NCI-H146 (cell line): Measurements from ENCODE around the gene CMPK1.
"Not testable (repeated sequence)": the region's sequence is repeated elsewhere in the genome, so short reads cannot be mapped to it uniquely, and the experiment has no call there.

Experiments used
- DNase-seq: peaks from one replicate; lab custom pipeline; 2025; lab: John Stamatoyannopoulos, UW

Gene CMPK1

GRCh38 chr1:47338249-47339077 is 4.9 kb downstream of the CMPK1 start:
- no peak for DNase-seq

- no peak for DNase-seq
These were observed 6.6 kb downstream of the CMPK1 start for GRCh38 chr1:47340227-47340626.

DNA sequence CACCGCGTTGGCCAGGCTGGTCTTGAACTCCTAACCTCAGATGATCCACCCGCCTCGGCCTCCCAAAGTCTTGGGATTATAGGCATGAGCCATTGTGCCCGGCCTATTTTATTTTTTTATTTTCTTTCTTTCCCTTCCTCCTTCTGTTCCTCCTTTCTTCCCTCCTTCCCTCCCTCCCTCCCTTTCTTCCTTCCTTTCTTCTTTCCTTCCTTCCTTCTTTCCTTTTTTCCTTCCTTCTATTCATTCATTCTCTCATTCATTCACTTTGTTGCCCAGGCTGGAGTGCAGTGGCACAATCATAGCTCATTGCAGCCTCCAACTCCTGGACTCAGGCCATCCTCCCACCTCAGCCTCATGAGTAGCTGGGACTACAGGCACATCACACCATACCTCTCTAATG is 13.4 kb downstream of the CMPK1 start:
- DNase-seq: not testable (repeated sequence)

DNA sequence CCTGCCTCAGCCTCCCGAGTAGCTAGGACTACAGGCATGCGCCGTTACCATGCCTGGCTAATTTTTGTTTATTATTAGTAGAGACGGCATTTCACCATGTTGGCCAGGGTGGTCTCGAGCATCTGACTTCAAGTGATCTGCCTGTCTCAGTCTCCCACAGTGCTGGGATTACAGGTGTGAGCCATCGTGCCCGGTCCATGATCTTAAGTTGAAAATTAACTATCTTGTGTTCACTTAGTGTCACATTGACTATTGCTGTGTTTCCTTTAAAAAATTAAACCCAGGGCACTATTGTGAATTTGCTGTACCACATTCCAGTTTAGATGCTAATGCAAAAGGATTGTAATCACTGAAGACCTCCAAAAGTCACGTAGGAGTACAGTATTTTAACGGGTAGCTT is 14.1 kb downstream of the CMPK1 start:
- DNase-seq: no peak

GRCh38 chr1:47348246-47348645 is 14.7 kb downstream of the CMPK1 start:
- DNase-seq: no peak

DNA sequence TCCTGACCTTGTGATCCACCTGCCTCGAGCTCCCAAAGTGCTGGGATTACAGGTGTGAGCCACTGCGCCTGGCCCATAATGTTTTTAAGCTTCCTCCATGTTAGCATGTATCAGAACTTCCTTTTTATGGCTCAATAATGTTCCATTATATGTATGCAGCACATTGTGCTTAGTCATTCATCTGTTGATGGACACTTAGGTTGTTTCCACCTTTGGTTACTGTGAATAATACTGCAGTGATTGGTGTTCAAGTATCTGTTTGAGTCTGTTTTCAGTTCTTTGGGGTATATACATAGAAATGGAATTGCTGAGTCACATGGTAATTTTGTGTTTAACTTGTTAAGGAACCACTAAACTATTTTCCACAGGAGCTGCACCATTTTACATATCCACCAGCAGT is 17.7 kb downstream of the CMPK1 start:
- DNase-seq: no peak

DNA sequence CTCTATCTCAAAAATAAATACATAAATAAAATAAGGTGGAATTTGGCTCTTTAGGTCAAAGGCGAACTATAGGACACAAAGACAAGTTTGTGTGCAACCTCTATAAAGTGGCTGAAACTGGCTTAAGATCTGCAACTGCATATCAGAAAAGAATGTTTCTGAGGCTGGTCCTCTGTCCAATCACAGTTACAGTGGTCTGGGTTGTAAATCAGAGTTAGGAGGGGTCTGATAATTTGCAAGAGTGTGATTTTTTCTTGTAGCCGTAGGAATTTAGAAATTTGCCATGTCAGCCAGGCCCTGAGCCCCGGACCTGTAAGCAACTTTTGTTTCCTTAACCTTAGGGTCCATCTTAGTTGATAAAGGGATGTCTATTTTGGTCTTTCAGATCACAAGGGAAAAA is 27.8 kb downstream of the CMPK1 start:
- no peak for DNase-seq

DNA sequence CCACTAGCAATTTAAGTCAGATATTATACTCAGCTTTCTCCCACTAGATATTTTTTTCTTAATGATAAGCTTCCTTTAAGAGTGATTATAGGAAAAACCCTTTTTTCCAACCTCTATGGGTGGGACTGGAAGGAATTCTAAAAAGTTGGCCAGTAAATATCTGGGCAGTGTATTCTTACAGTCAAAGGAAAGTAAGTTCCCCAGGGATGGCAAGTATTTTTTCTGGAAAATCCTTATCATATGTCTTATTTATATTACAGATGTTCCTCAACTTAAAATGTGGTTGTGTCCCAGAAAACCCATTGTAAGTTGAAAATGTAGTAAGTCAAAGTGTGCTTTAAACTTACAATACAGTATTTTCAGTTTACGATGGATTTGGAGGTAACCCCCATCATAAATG is 29.2 kb downstream of the CMPK1 start:
- DNase-seq: no peak

DNA sequence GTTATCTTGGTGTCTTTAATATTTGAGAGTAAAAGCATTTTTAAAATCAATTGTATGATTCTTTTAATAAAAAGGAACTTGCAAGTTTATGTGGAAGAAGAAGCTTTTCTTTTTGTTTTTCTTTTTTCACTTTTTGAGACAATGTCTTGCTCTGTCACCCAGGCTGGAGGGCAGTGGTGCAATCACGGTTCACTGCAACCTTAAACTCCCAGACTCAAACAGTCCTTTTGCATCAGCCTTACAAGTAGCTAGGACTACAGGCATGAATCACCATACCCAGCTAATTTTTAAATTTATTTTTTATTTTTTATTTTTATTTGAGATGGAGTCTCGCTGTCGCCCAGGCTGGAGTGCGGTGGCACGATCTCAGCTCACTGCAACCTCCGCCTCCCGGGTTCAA is 34.1 kb downstream of the CMPK1 start:
- DNase-seq: no peak

- DNase-seq: no peak
These were observed 37.5 kb downstream of the CMPK1 start for GRCh38 chr1:47371016-47371517.

DNA sequence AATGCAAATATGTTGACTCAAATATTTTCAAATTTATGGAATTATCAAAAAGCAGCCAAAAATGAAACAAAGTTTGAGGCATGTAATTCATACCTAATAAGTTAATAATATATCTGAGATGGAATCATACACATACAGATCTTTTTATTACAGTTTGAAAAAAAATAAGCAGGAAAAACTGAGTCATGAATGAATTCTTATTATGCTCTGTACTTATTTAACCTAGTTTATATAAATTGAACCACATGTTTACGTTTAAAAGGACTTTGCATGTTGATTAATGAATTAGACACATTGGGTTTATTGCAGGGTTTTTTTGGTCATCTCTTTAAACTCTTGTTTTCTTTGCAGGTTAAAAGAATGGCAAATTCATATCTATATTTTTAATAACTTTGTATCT is 40.9 kb downstream of the CMPK1 start:
- no peak for DNase-seq

- no peak for DNase-seq
These were observed 44.6 kb downstream of the CMPK1 start for GRCh38 chr1:47378147-47378546.

GRCh38 chr1:47380699-47381098 is 47.1 kb downstream of the CMPK1 start:
- no peak for DNase-seq

DNA sequence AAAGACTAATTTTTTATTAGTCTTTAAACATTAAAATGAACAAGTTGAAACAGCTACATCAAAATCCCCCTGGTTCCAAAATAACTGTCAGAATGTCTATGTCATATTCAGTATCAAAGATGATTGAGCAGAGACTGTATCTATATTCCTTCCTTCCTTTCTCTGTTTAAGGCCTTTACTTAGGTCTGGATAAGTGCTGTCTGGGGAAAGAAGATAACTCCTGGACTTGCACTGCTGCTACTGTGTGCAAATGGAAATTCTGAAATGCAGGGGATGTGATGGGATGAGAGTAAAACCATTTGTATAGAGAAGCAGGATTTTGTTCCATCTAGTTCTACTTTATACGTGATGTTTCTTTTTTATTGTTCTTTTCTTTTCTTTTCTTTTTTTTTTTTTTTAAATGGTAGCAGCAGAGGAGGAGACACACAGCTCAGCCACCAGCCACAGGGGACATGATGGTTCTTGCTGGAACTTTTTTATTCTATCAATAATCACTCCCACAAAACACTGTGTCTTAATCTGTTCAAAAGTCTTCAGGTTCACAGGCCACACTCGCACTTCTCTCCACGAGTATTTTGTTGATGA is 48.9 kb downstream of the CMPK1 start:
- no peak for DNase-seq

- no peak for DNase-seq
These were observed 50.5 kb downstream of the CMPK1 start for GRCh38 chr1:47384083-47384482.

- DNase-seq: no peak
These were observed 51.4 kb downstream of the CMPK1 start for GRCh38 chr1:47385020-47385419.

GRCh38 chr1:47386268-47386667 is 52.7 kb downstream of the CMPK1 start:
- DNase-seq: no peak

GRCh38 chr1:47388030-47388890 is 54.7 kb downstream of the CMPK1 start:
- no peak for DNase-seq

DNA sequence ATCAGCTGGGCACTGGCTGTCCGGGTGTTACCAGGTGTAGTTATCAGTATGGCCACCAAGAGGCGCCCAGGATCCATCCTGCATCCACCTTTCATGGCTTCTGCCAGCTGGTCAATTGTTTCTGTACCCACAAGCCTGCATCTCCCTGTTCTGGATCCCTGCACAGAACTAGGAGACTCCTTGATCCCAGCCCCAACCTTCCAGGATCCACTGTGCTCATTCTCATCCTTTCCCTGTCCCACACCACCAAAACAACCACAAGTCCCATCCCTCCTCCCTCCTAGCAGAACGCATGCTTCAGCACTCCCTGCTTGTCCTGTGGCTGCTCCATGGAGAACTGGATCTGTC is 55.3 kb downstream of the CMPK1 start:
- DNase-seq: peak; percentile 24

DNA sequence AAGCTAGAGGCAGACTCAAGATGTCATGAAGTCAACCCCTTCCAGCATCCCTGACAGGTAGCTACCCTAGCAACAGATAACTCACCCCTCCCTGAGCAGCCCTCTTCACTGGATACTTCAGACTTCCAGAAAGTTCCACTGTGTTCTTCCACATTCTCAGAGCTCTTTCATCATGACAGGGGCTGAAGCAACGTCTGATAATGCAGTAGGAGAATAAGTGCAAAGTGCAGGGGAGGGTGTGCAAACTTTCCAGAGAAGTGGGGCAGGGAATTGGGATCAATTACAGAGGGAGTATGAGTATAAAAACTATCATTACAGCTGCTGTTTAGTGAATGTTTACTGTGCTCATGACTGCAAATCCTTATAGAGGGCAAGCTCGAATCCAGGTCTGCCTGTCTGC is 56.1 kb downstream of the CMPK1 start:
- DNase-seq: no peak

GRCh38 chr1:47390843-47391242 is 57.3 kb downstream of the CMPK1 start:
- no peak for DNase-seq

DNA sequence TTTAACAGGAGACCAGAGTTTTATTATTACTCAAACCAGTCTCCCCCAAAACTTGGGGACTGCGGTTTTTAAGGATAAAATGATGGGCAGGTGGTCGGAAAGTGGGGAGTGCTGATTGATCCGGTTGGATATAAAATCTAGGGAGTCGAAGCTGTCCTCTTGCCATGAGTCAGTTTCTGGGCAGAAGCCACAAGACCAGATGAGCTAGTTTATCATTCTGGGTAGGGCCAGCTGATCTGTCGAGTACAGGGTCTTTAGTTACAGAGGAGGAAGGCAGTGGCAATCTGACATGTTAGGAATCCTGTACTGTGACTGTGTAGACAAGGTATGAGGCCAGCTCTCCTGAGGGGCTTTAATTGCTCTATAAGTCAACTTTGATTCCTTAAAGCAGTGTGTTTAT is 59.6 kb downstream of the CMPK1 start:
- DNase-seq: no peak

DNA sequence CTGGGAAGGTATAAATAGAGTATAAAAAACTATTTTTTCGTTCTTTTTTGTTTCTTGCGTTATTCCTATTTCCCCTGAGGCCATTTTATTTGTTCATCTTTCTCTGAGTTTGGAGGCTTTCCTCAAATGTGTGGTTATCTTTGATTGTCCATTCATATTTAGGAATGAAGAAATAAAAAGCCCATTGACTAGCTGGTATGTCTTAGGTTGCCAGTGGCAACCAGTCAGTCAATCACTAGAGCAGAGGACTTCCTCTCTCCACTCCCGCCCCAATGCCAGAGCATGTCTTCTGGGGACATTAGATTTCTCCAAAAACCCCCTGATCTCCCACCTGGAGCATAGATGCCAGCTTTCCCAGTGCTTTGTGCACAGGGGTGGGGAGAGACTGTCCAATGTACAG is 61.8 kb downstream of the CMPK1 start:
- DNase-seq: no peak
